ENCODE results near the gene GPX6.

DNA sequence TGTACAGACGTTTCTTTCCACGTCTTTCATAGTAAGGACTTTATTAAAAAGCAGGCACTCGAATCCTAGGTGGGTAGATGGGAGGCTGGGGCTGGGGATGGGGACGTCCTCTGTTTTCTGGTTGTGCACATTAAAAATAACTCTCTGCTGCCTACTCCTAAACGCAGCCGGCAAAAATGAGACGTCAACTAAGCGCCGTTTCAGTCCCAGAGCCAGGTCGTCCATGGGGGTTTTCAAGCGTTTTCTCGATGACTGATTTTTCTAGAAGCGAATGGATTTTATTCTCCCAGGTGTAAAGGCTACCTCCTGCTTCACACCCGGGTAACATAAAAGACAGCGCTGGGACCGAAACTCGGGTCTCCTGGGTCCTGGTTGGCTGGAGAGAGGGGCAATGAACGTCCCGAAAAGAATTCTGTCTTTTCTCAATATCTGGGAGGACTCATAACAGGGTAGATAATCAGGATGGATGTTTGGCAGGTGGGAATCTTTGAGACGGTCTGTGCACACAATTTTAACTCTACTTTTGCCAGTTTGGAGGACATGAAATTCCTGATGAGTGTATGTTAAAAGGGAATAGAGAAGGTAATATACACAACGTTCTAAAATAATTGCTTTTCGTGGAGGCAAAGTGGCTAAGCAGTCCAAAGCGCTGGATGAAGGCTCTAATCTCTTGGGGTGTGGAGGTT, 25.2 kb downstream of the GPX6 start:
- TF ChIP-seq, protein P1, sequence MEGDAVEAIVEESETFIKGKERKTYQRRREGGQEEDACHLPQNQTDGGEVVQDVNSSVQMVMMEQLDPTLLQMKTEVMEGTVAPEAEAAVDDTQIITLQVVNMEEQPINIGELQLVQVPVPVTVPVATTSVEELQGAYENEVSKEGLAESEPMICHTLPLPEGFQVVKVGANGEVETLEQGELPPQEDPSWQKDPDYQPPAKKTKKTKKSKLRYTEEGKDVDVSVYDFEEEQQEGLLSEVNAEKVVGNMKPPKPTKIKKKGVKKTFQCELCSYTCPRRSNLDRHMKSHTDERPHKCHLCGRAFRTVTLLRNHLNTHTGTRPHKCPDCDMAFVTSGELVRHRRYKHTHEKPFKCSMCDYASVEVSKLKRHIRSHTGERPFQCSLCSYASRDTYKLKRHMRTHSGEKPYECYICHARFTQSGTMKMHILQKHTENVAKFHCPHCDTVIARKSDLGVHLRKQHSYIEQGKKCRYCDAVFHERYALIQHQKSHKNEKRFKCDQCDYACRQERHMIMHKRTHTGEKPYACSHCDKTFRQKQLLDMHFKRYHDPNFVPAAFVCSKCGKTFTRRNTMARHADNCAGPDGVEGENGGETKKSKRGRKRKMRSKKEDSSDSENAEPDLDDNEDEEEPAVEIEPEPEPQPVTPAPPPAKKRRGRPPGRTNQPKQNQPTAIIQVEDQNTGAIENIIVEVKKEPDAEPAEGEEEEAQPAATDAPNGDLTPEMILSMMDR (IDR thresholded peaks at IDR 0.05), result no peak
- no peak for TF ChIP-seq POLR2A (IDR thresholded peaks at IDR 0.05)
